NCI-H2029 treated with DMSO at 0.1 percent for 48 hours (cell line): ENCODE data around the gene PRR5.
A peak's percentile ranks its signal among the peaks of the same experiment; 100 is the strongest.

Source experiments
- DNase-seq: peaks from one replicate; lab custom pipeline; 2025; lab: John Stamatoyannopoulos, UW

PRR5 gene

GRCh38 chr22:44758344-44758973 is 56.5 kb downstream of the PRR5 start:
- peak; percentile 51 for DNase-seq

- no peak for DNase-seq
Observed at GRCh38 chr22:44759001-44759400, 57.0 kb downstream of the PRR5 start.

- no peak for DNase-seq
Observed at GRCh38 chr22:44759430-44760310, 57.7 kb downstream of the PRR5 start.

GRCh38 chr22:44760476-44760875 is 58.5 kb downstream of the PRR5 start:
- no peak for DNase-seq

GRCh38 chr22:44761025-44761424 is 59.0 kb downstream of the PRR5 start:
- no peak for DNase-seq

GRCh38 chr22:44764373-44764772 is 62.4 kb downstream of the PRR5 start:
- no peak for DNase-seq

GRCh38 chr22:44764974-44765373 is 63.0 kb downstream of the PRR5 start:
- no peak for DNase-seq

- DNase-seq = no peak
Observed at GRCh38 chr22:44765571-44766285, 63.7 kb downstream of the PRR5 start.

GRCh38 chr22:44773082-44773481 is 71.1 kb downstream of the PRR5 start:
- no peak for DNase-seq

- no peak for DNase-seq
Observed at GRCh38 chr22:44775862-44776261, 73.9 kb downstream of the PRR5 start.

GRCh38 chr22:44776605-44777363 is 74.8 kb downstream of the PRR5 start:
- DNase-seq = no peak

GRCh38 chr22:44777364-44777755 is 75.4 kb downstream of the PRR5 start:
- no peak for DNase-seq

- DNase-seq = no peak
Observed at GRCh38 chr22:44780876-44781449, 79.0 kb downstream of the PRR5 start.

GRCh38 chr22:44782363-44782963 is 80.5 kb downstream of the PRR5 start:
- DNase-seq = no peak

- no peak for DNase-seq
Observed at GRCh38 chr22:44783091-44783490, 81.1 kb downstream of the PRR5 start.

- no peak for DNase-seq
Observed at GRCh38 chr22:44783581-44783980, 81.6 kb downstream of the PRR5 start.

- DNase-seq = no peak
Observed at GRCh38 chr22:44786136-44786535, 84.1 kb downstream of the PRR5 start.

- no peak for DNase-seq
Observed at GRCh38 chr22:44786610-44787009, 84.6 kb downstream of the PRR5 start.
